ENCODE measurements around the gene SLC24A3.

The SLC24A3 gene

GRCh38 chr20:19466206-19466928, 253.9 kb downstream of the SLC24A3 start:
- DNase-seq: no peak

- DNase-seq: no peak
Measured at GRCh38 chr20:19473216-19473921, 260.9 kb downstream of the SLC24A3 start.

DNA sequence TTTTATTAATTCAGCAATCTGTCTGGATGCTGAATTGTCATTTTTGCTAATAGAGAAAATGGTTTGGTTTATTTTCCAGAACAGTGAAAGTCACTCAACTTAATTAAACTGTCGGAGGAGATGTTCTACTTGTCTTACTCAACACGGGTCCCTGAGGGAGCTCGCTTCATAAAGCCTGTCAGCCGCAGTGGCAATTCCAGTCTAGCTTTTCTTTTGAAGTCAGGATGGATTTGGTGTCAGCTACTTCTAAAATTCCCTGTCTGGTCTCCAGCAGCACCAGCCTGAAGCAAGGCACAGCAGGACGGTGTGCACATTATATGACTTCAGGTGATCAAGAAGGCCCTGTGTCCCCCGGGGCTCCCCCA, 261.5 kb downstream of the SLC24A3 start:
- no peak for DNase-seq

GRCh38 chr20:19478320-19478895, 266.0 kb downstream of the SLC24A3 start:
- DNase-seq: no peak

- DNase-seq: no peak
Measured at GRCh38 chr20:19482726-19483125, 270.3 kb downstream of the SLC24A3 start.

DNA sequence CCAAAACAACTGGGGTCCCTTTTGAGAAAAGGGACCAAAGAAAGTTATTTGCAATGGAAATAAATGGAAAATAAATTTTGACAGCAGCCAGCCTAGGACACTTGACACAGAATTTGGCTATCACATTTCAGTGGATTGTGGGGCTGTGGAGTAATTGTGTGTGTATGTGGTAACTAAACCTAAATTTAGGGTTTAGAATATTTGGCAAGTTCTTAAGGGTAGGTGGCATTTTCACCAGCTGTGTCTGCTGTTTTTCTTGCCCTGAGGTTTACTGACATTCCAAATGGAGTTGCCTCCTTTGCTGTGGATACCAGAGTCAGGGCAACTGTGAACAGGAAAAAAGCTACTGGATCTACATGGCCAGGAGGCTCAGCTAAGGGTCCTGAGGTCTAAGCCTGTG, 270.9 kb downstream of the SLC24A3 start:
- no peak for DNase-seq

- DNase-seq: no peak
Measured at GRCh38 chr20:19486446-19486845, 274.0 kb downstream of the SLC24A3 start.

- DNase-seq: no peak
Measured at GRCh38 chr20:19487420-19487819, 275.0 kb downstream of the SLC24A3 start.

GRCh38 chr20:19491241-19491640, 278.8 kb downstream of the SLC24A3 start:
- DNase-seq: no peak

DNA sequence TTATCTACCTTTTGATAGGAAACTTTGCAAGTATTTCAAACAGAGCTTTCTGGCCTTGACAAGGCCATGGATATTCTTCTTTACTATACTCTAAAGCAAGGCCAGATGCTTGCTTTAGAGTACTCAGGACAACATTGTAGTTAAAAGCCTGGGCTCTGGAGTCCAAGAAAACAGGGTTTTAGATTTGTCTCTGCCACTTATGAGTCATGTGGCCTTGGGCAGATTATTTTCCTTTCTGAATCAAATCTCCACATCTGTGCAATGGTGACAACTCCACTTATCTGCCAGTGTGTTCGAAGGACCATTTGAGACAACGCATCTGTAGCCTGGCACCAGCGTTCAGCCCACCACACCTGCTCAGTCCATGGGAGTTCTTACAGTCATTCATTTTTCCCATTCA, 279.7 kb downstream of the SLC24A3 start:
- no peak for DNase-seq

DNA sequence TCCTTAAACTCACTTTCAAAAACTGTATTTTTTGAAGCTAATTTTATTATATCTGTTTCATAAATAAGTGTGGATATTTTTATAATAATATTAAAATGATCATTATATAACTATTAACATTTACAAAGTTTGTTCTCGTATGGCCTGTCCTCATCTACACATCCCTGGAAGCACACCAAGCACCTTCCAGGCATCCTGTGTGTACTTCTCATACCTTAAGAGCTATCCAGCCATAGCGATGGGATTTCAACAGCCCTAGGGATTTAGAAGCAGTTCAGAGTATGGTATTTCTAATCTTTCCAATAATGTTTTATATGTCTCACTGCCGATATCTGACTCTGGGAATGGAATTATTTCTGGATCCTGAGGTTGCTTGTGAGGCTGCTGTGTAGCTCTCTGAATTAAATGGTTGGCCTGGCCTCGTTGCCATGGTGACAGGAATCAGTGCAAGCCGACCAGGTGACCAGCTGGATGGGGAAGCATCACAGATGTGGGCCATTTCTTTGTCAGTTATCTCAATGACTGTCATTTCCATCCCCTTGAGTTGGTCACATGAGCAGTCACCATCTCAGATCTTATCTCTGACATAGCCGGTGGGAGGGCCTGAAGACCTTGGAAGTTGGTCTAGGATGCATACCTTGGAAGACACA, 280.4 kb downstream of the SLC24A3 start:
- DNase-seq: no peak

- no peak for DNase-seq
Measured at GRCh38 chr20:19493794-19494495, 281.5 kb downstream of the SLC24A3 start.

- no peak for DNase-seq
Measured at GRCh38 chr20:19495905-19496703, 283.7 kb downstream of the SLC24A3 start.

- no peak for DNase-seq
Measured at GRCh38 chr20:19497064-19497463, 284.6 kb downstream of the SLC24A3 start.

GRCh38 chr20:19498756-19499155, 286.3 kb downstream of the SLC24A3 start:
- DNase-seq: no peak

GRCh38 chr20:19501476-19502115, 289.2 kb downstream of the SLC24A3 start:
- no peak for DNase-seq

DNA sequence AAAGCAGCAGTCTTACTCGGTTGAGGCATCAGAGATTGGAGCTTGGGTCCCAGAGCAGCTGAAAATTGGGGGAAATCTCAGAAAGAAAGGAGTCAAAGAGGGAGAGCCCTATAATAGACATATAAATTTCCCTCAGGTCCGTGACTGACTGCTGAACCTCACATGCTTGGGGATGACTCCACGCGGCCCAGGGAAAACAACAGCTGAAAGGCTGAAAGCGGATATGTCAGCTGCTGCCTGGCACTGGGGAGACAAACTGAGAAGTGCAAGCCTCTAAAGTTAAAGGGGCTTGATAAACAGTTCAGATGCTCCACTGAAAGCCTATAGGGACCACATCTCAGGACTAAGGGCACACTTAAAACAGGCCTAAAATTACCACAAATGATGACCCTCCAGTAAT, 289.7 kb downstream of the SLC24A3 start:
- DNase-seq: no peak

- DNase-seq: no peak
Measured at GRCh38 chr20:19504251-19504650, 291.8 kb downstream of the SLC24A3 start.

DNA sequence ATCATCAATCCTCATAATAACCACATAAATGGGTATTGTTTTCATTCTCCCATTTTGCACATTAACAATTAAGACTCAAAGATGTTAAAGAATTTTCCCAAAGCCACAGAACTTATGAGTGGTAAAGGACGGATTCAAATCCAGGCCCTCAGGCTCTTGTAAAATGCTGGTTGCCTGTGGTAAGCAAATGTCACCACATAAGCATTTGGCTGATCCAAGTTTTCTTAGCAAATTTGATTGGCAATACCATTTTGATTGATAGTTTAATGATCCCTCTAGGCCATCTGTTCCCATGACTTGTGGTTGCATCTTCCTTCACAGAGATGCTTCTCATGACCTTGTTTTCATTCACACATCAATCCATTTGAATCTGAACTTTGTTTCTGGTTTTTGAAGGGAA, 293.6 kb downstream of the SLC24A3 start:
- DNase-seq: no peak

- DNase-seq: no peak
Measured at GRCh38 chr20:19508449-19508848, 296.0 kb downstream of the SLC24A3 start.

DNA sequence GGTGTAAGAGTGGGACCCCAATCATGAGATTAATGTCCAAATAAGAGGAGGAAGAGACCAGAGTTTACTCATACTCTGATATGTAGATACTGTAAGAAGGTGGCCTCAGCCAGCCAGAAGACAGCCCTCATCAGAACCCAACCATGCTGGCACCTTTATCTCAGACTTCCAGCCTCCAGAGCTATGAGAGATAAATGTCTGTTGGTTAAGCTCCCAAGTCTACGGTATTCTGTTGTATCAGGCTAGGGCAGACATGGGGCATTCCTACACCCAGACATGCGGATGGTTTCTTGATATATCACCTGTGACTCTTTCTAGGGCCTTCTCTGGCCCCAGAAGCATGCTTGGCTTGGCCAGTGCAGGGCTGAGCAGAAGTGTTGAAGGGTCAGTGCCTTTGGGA, 298.2 kb downstream of the SLC24A3 start:
- DNase-seq: no peak

DNA sequence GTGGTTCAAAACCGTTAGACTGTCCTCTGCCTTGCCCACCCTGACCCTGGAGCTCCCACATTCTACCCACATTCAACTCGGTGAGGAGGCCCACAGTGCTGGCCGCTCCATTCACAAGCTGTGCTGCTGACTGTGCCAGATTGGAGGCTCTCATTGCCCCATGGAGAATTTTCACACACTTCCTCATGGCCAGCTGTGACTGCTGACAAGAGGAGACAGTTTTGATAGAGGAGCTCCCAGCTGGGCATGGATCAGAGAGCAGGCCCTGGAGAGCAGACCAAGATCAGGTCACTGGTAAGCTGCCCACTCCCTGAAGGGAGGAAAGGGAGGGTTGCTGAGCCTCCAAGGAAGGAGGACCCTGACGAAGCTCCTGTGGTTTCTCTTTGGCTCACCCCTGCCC, 299.5 kb downstream of the SLC24A3 start:
- no peak for DNase-seq
